Esophagus mucosa (tissue), 1 donor: ENCODE results near the gene ADGRG7. TPM values are rescaled to one million over a fixed set of nuclear protein-coding genes. Genes with fewer than 3 reads are reported as not detected.

Experiments
- total RNA-seq: library from RNA; stranded (reverse); gene quantifications from one replicate; pipeline ENCODE4 v1.2.4, GENCODE V29; 2023
- donor health status: DM: yes; HTN: yes; CAD: no.

ADGRG7 gene
- total RNA-seq, 1 donor from 2014 or later: not detected

Other genes starting within 250 kb of the ADGRG7 start
- 33.0 TPM for gene TOMM70, start 208.5 kb upstream of the ADGRG7 start, total RNA-seq
- gene LNP1, start 208.1 kb upstream of the ADGRG7 start, total RNA-seq: 0.64 TPM
- gene TMEM45A, start 117.0 kb upstream of the ADGRG7 start, total RNA-seq: 13.6 TPM
- 65.9 TPM for gene TFG, start 99.9 kb downstream of the ADGRG7 start, total RNA-seq